Chondrocyte (in vitro differentiated cells): ENCODE results near the gene SOX2. TPM values are rescaled to one million over a fixed set of nuclear protein-coding genes. Genes with fewer than 3 reads are reported as not detected.

Experiments used
- DNase-seq: peaks from one replicate; pipeline ENCODE4 v3.0.0; 2021; ENCODE audit warnings: mixed read lengths, low spot score
- H3K27ac Mint-ChIP-seq: one replicate; pipeline ENCODE4 v1.8.0; 2021; ENCODE audit warnings: mild to moderate bottlenecking, moderate library complexity, mixed read lengths; ENCODE audit not compliant: unreplicated experiment
- H3K27me3 Mint-ChIP-seq: 2 replicates; pipeline ENCODE4 v1.8.0; 2021; ENCODE audit warnings: low read depth, mixed read lengths
- H3K36me3 Mint-ChIP-seq: 2 replicates; pipeline ENCODE4 v1.8.0; 2021; ENCODE audit warnings: low read depth, mixed read lengths
- H3K4me1 Mint-ChIP-seq: 2 replicates; pipeline ENCODE4 v1.8.0; 2021; ENCODE audit warnings: low read depth, mild to moderate bottlenecking, mixed read lengths
- H3K4me3 Mint-ChIP-seq: one replicate; pipeline ENCODE4 v1.8.0; 2021; ENCODE audit warnings: mild to moderate bottlenecking, moderate library complexity, mixed read lengths; ENCODE audit not compliant: unreplicated experiment
- H3K9me3 Mint-ChIP-seq: 2 replicates; pipeline ENCODE4 v1.8.0; 2021; ENCODE audit warnings: low read depth, mixed read lengths
- total RNA-seq: library from RNA; stranded (reverse); gene quantifications from 3 replicates; pipeline ENCODE4 v1.2.1, GENCODE V29; 2021
- TF ChIP-seq, protein P1 (sequence below): fragments of 200-600 bp; sonication (generic); IDR thresholded peaks from 2 replicates; pipeline ENCODE4 v1.5.0; 2021; ENCODE audit warnings: antibody characterized with exemption, mild to moderate bottlenecking, moderate library complexity

The SOX2 gene
- total RNA-seq, 1 donor from 2014 or later, result 1.3 TPM

DNA sequence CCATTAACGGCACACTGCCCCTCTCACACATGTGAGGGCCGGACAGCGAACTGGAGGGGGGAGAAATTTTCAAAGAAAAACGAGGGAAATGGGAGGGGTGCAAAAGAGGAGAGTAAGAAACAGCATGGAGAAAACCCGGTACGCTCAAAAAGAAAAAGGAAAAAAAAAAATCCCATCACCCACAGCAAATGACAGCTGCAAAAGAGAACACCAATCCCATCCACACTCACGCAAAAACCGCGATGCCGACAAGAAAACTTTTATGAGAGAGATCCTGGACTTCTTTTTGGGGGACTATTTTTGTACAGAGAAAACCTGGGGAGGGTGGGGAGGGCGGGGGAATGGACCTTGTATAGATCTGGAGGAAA, 1.5 kb downstream of the SOX2 start:
- peaks cover 25% of the 10 kb centered on the region for H3K4me1 Mint-ChIP-seq
- TF ChIP-seq, protein P1, sequence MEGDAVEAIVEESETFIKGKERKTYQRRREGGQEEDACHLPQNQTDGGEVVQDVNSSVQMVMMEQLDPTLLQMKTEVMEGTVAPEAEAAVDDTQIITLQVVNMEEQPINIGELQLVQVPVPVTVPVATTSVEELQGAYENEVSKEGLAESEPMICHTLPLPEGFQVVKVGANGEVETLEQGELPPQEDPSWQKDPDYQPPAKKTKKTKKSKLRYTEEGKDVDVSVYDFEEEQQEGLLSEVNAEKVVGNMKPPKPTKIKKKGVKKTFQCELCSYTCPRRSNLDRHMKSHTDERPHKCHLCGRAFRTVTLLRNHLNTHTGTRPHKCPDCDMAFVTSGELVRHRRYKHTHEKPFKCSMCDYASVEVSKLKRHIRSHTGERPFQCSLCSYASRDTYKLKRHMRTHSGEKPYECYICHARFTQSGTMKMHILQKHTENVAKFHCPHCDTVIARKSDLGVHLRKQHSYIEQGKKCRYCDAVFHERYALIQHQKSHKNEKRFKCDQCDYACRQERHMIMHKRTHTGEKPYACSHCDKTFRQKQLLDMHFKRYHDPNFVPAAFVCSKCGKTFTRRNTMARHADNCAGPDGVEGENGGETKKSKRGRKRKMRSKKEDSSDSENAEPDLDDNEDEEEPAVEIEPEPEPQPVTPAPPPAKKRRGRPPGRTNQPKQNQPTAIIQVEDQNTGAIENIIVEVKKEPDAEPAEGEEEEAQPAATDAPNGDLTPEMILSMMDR, result no peak
- DNase-seq, result no peak
- no peaks in the 10 kb centered on the region for H3K36me3 Mint-ChIP-seq
- peaks cover 56% of the 10 kb centered on the region for H3K27me3 Mint-ChIP-seq
- peak overlapping the region; percentile 82 for H3K27ac Mint-ChIP-seq
- no peaks in the 10 kb centered on the region for H3K9me3 Mint-ChIP-seq
- peak overlapping the region; percentile 76 for H3K4me3 Mint-ChIP-seq

DNA sequence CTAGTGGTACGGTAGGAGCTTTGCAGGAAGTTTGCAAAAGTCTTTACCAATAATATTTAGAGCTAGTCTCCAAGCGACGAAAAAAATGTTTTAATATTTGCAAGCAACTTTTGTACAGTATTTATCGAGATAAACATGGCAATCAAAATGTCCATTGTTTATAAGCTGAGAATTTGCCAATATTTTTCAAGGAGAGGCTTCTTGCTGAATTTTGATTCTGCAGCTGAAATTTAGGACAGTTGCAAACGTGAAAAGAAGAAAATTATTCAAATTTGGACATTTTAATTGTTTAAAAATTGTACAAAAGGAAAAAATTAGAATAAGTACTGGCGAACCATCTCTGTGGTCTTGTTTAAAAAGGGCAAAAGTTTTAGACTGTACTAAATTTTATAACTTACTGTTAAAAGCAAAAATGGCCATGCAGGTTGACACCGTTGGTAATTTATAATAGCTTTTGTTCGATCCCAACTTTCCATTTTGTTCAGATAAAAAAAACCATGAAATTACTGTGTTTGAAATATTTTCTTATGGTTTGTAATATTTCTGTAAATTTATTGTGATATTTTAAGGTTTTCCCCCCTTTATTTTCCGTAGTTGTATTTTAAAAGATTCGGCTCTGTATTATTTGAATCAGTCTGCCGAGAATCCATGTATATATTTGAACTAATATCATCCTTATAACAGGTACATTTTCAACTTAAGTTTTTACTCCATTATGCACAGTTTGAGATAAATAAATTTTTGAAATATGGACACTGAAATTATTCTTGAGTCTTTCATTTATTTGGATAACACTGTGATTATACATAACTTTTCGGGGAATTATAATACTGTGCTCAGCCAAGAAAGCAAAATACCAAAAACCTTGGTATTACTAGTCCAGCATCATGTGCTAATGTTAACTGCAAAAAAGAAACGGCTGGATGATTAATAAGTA, 2.2 kb downstream of the SOX2 start:
- Mint-ChIP-seq H3K36me3 (no peaks in the 10 kb centered on the region), H3K4me1 (peaks cover 31% of the 10 kb centered on the region), H3K9me3 (no peaks in the 10 kb centered on the region), H3K4me3 (peak overlapping the region; percentile 76), H3K27ac (peak overlapping the region; percentile 82), H3K27me3 (peaks cover 59% of the 10 kb centered on the region)
- TF ChIP-seq, protein P1, result no peak
- no peak for DNase-seq

DNA sequence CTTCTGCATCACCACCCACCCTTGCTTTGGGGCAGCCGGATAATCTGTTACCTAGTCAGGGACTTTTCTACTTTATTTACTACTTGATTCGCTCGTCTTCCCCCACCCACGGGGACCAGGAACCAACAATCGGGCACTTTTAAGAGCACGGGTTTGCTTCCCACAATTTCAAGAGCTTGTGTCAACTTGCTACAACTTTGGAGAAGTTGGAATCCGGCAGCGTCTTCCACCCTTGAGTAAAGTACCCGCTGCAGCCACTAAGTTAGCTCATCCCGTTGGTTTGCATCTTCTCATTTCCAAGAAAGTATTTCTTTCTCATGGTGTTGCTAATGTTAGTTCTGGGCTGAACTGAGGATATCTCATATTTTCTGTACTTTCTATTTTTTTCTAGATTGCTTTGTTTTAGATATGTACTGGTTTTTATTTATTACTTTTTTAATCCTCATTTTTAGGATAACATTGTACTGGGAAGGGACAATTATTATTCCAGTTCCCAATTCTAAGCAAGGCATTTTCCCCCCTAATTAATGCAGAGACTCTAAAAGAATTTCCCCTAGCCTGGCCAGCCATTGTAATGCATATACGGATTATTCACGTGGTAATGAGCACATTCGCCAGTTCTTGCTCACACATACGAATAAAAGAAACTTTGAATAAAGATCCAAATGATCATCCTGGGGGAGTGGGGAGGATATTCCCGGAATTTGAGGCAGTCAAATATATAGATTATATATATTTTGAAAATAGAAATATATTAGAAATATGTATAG, 4.0 kb downstream of the SOX2 start:
- TF ChIP-seq, protein P1, result no peak
- Mint-ChIP-seq H3K4me3 (peak overlapping the region; percentile 67), H3K27me3 (peaks cover 65% of the 10 kb centered on the region), H3K27ac (peak overlapping the region; percentile 66), H3K4me1 (peaks cover 26% of the 10 kb centered on the region), H3K9me3 (no peaks in the 10 kb centered on the region), H3K36me3 (no peaks in the 10 kb centered on the region)
- DNase-seq, result no peak

DNA sequence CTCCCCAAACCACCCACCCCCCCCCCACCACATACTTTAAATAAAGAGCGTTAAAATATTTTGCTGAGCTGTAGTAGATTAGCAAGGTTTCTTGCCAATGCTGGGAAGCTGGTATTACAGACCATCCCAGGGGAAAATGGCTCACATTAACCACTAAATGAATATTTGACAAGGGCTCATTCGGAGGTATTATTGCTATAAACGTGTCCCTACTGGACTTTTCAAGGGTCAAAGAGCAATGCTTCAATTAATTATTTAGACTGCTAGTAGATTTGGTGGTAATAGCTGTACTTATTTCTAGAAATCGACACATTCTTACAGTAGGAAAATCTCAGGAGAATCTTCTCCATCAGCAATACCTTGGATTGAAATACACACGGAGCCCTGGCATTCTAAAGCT, 5.2 kb downstream of the SOX2 start:
- peaks cover 76% of the 10 kb centered on the region for H3K27me3 Mint-ChIP-seq
- H3K4me1 Mint-ChIP-seq, result peaks cover 26% of the 10 kb centered on the region
- no peak for DNase-seq
- H3K27ac Mint-ChIP-seq, result no peak overlapping the region
- no peaks in the 10 kb centered on the region for H3K9me3 Mint-ChIP-seq
- H3K36me3 Mint-ChIP-seq, result no peaks in the 10 kb centered on the region
- H3K4me3 Mint-ChIP-seq, result no peak overlapping the region
- TF ChIP-seq, protein P1, result no peak

DNA sequence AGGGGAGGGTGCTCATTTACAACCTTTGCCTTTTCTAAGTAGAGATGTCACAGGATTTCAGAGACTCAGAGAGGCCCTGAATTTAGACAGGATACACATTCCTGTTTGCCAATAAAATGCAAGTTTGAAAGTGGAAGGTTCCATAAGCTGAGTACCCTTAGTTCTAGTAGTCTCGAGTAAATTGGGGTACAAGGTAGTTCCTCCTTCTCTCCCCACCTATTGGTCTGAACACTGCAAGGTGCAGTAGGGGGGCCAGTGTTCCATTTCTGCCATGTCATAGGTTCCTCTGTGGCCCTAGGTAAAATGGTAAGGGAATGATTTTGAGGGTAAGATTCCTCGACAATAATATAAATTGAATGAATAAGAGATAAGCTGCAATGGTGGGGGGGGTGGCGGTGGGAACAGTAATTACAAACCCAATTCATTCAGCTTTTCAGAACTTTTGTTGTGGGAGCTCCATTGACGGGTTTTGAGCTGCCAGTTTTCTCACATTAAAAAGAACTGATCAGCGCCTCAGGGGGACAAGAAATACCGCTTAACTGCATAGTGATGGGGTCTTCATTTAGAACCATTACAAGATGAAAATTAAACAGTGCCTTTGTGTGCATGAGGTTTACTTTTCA, 5.9 kb downstream of the SOX2 start:
- peaks cover 23% of the 10 kb centered on the region for H3K4me1 Mint-ChIP-seq
- no peak for DNase-seq
- peaks cover 80% of the 10 kb centered on the region for H3K27me3 Mint-ChIP-seq
- no peaks in the 10 kb centered on the region for H3K9me3 Mint-ChIP-seq
- no peaks in the 10 kb centered on the region for H3K36me3 Mint-ChIP-seq
- H3K4me3 Mint-ChIP-seq, result no peak overlapping the region
- no peak overlapping the region for H3K27ac Mint-ChIP-seq
- TF ChIP-seq, protein P1, result no peak
